ENCODE results near the gene SREBF2. TPM values are rescaled to one million over a fixed set of nuclear protein-coding genes. Genes with fewer than 3 reads are reported as not detected.

SREBF2 gene
- total RNA-seq, 2 experiments from 2014 or later: 101 to 105 TPM

DNA sequence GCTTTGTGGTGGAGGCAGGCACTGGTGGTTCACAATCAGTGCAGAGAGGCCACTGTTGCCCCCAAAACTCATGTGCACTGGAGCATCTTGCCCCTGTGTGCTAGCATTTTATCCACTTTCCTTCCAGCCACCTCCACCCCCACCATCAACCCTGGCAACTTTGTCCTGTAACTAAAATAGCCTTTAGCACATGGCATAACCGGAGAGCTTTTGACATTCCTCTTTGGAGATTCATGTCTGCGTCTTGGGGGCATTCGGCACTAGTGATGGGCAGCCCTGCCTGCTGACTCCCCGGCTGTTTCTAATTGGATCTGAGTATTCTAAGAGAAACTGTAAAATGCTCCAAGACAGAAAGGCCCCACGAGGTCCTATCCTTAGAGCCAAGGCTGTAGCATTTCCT, 66.2 kb downstream of the SREBF2 start:
- Mint-ChIP-seq H3K36me3 (ENCODE audit: low read depth) (peaks cover 47% of the 10 kb centered on the region), H3K9me3 (ENCODE audit: low read depth) (no peaks in the 10 kb centered on the region), H3K4me3 (no peak overlapping the region), H3K27ac (no peak overlapping the region), H3K27me3 (no peaks in the 10 kb centered on the region), H3K4me1 (peaks cover 3% of the 10 kb centered on the region)
- no peak for DNase-seq
- POLR2A ChIA-PET: no interaction called here
- intact Hi-C loops (cut with DNase I, micrococcal nuclease): no loop called here
- CTCF ChIA-PET: interaction anchor here (1.0 kb wide), 1 partner anchor 15 kb away, joined by 3 read pairs; no protein-coding TSS in a partner anchor
- no peak for ATAC-seq

DNA sequence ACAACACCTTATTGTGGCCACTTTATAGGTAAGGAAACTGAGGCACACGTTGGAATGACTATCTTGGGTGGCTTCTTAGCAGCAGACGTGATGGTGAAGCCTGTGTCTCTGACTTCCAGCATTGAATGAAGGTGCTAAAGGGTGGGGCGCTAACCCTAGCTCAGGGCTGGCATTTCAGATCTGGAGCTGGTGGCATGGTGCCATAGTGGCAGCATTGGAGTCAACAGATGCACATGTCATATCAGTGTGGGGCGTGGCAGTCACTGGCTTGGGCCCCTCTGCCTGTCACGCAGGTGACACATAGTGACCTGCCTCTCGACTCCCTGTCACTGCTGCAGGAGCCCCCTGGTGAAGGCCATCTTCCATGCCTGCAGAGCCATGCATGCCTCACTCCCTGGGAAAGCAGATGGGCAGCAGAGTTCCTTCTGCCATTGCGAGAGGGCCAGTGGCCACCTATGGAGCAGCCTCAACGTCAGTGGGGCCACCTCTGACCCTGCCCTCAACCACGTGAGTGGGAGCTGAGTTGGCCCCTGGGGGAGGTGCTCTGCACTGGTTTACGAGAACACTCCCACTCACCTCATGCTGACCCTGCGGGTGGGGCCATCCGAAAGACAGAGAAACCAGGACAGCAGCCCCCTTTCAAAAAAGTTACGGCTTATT, 67.2 kb downstream of the SREBF2 start:
- no peak overlapping the region for H3K4me3 Mint-ChIP-seq
- H3K4me1 Mint-ChIP-seq: peaks cover 3% of the 10 kb centered on the region
- intact Hi-C loops (cut with DNase I, micrococcal nuclease): no loop called here
- DNase-seq (no peak), ATAC-seq (no peak)
- no peak overlapping the region for H3K27ac Mint-ChIP-seq
- ChIA-PET CTCF (interaction anchor here (1.5 kb wide), 1 partner anchor 9 kb away, joined by 4 read pairs; no protein-coding TSS in a partner anchor), POLR2A (no interaction called here)
- H3K36me3 Mint-ChIP-seq (ENCODE audit: low read depth): peaks cover 45% of the 10 kb centered on the region
- H3K9me3 Mint-ChIP-seq (ENCODE audit: low read depth): no peaks in the 10 kb centered on the region
- H3K27me3 Mint-ChIP-seq: no peaks in the 10 kb centered on the region

DNA sequence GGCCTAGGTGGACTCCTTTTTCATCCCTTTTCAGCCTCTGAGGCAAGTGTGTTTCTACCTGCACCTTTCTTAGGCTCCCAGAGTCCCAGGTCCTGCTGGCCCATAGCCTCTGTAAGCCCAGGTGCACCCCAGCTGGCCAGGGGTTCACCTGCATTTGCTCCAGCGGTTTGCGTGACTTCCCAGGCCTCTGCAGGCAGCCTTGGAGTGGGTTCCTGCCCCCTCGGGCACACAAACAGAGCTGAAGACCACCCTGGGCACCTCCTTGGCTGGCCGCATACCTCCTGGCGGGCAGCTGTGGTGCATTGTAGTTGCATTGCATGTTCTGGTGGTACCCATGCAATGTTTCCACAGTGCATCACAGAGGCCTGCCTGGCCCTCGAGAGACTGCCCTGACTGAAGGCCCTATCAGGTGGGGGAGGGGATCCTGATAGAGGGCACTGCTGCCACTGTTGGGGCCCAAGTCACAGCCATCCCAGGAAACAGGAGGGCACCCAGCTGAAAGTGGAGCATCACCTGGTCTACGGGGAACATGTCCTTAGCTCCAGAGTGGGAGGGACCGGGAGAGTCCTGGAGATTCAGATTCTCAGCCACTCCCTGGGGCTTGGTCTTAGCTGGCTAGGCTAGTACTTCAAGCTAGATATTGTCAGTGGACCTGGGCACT, 67.9 kb downstream of the SREBF2 start:
- H3K27me3 Mint-ChIP-seq: no peaks in the 10 kb centered on the region
- POLR2A ChIA-PET: interaction anchor here (0.6 kb wide), 1 partner anchor 287 kb away, joined by 3 read pairs; no protein-coding TSS in a partner anchor
- H3K36me3 Mint-ChIP-seq (ENCODE audit: low read depth): peaks cover 49% of the 10 kb centered on the region
- DNase-seq: no peak
- CTCF ChIA-PET: interaction anchor here (1.5 kb wide), 1 partner anchor 9 kb away, joined by 4 read pairs; no protein-coding TSS in a partner anchor
- no peak overlapping the region for H3K4me3 Mint-ChIP-seq
- no peak for ATAC-seq
- no peak overlapping the region for H3K27ac Mint-ChIP-seq
- peaks cover 3% of the 10 kb centered on the region for H3K4me1 Mint-ChIP-seq
- no peaks in the 10 kb centered on the region for H3K9me3 Mint-ChIP-seq (ENCODE audit: low read depth)
- intact Hi-C loops (cut with DNase I, micrococcal nuclease): no loop called here

DNA sequence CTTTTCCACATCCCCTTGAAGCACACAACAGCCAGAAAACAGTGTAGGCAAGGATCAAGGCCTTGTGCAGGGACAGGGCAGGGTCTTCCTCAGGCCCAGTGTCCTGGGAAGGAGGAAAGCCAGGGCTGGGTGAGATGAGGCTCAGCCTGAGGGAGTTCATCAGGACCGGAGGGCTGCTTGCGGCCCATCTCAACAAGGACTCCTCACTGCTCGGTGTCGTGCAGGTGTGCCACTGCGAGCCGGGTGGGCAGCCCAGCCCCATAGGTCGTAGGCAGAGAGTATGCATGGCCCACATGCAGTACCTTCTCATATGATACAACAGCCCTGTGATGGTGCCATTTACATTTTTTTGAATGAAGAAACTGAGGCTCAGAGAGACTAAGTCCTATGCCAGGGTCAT, 69.1 kb downstream of the SREBF2 start:
- Mint-ChIP-seq H3K4me3 (no peak overlapping the region), H3K9me3 (ENCODE audit: low read depth) (no peaks in the 10 kb centered on the region), H3K4me1 (peaks cover 2% of the 10 kb centered on the region), H3K27me3 (no peaks in the 10 kb centered on the region), H3K27ac (no peak overlapping the region), H3K36me3 (ENCODE audit: low read depth) (peaks cover 45% of the 10 kb centered on the region)
- intact Hi-C loops (cut with DNase I, micrococcal nuclease): no loop called here
- ChIA-PET CTCF (interaction anchor here (1.1 to 1.5 kb wide), 2 partner anchors 11 to 16 kb away, joined by 3 to 4 read pairs; no protein-coding TSS in a partner anchor), POLR2A (no interaction called here)
- ATAC-seq: no peak
- no peak for DNase-seq

DNA sequence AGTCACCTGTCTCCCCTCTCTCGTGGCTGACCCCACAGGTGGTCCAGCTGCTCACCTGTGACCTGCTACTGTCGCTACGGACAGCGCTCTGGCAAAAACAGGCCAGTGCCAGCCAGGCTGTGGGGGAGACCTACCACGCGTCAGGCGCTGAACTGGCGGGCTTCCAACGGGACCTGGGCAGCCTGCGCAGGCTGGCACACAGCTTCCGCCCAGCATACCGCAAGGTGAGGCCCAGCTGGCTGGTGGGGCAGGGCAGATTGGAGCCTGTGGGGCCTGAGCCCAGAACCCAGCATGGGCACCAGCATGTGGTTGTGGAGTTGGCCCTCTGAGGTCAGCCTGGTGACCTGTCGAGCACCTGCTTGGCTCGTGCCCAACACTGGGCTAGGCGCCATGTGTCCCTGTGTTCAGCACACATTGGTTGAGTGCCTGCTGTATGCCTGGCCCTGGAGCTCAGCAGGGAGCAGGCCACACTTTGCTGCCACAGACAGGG, 70.1 kb downstream of the SREBF2 start:
- POLR2A ChIA-PET: interaction anchor here (0.8 kb wide), 1 partner anchor 10 kb away, joined by 3 read pairs; no protein-coding TSS in a partner anchor
- CTCF ChIA-PET: interaction anchor here (1.1 kb wide), 1 partner anchor 17 kb away, joined by 3 read pairs; no protein-coding TSS in a partner anchor

DNA sequence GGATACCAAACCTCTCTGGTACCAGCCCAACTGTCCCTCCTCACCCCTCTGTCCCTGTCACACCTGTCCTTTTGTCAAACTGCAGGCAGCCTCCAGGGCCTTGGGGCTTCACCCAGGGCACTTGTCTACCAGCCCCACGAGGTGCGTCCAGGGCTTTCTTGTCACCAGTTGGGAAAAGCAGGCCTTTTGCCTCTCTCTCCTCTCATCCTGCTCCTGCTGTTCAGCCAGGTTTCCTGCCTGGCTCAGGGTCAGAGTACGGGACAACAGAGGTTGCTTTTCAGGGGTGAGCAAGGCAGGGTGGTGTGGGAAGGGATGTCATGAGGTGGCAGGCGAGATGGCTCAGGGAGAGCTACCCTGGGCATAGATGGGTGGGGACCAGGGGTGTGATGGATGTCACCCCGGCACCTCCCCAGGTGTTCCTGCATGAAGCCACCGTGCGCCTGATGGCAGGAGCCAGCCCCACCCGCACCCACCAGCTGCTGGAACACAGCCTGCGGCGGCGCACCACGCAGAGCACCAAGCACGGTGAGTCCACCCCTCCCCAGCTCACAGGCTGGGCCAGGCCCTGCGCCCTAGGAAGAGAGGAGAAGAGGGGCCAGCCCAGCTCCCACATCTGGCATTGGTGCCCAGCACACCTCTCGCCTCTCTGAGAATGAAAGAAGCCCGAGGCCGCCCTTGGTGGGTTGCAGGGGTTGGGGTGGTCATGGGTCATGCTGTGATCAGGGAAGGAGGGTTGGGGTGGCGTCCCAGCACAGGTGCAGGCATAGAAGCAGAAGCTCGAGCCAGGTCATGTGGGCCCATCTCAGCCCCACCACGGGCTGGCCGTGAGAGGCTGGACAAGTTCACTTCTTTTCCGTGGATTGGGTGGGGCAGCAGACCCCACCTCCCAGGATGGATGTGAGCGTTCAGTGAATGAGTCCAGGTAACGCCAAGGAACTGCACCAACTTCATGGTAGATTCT, 71.8 kb downstream of the SREBF2 start:
- Mint-ChIP-seq H3K27me3 (peaks cover 2% of the 10 kb centered on the region), H3K36me3 (ENCODE audit: low read depth) (peaks cover 28% of the 10 kb centered on the region), H3K4me3 (no peak overlapping the region), H3K4me1 (peaks cover 19% of the 10 kb centered on the region), H3K27ac (no peak overlapping the region), H3K9me3 (ENCODE audit: low read depth) (no peaks in the 10 kb centered on the region)
- ChIA-PET CTCF (interaction anchor here (0.6 kb wide), 1 partner anchor 111 kb away, joined by 4 read pairs; no protein-coding TSS in a partner anchor), POLR2A (no interaction called here)
- DNase-seq (no peak), ATAC-seq (no peak)
- intact Hi-C loops (cut with DNase I, micrococcal nuclease): no loop called here

More for the DNA sequence above, 70.1 kb downstream of the SREBF2 start:
- Mint-ChIP-seq H3K4me1 (peaks cover 5% of the 10 kb centered on the region), H3K36me3 (ENCODE audit: low read depth) (peaks cover 35% of the 10 kb centered on the region), H3K27ac (no peak overlapping the region), H3K4me3 (no peak overlapping the region), H3K9me3 (ENCODE audit: low read depth) (no peaks in the 10 kb centered on the region), H3K27me3 (no peaks in the 10 kb centered on the region)
- no peak for ATAC-seq
- DNase-seq: no peak
- intact Hi-C loops (cut with DNase I, micrococcal nuclease): no loop called here

DNA sequence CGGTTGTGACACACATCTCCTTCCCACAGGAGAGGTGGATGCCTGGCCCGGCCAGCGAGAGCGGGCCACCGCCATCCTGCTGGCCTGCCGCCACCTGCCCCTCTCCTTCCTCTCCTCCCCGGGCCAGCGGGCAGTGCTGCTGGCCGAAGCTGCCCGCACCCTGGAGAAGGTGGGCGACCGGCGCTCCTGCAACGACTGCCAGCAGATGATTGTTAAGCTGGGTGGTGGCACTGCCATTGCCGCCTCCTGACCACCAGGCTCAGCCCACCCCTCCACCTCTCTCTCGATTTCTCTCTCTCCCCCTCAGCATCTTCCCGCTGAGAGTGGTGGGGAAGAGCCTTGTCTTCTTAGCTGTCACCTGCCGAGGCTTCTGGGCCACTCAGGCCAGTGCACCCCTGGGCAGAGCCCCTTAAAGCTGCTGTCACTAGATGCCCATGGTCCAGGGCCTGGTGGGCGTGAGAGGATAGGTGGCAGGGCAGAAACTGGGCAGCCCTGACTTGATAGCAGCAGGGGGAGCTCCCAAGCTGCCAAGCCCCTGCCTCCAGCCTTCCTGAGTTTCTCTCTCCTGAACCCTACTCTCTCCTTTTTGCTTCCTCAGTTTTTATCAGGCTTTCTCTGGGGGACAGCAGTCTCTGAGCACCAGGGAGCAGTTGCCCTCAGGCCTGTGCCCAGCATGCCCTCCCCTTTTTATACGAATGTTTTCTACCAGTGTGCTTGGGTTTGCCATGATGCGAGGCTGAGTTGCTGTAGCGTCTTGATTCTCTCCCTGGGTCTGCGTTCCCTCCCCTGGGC, 72.7 kb downstream of the SREBF2 start:
- DNase-seq (no peak), ATAC-seq (no peak)
- no peak overlapping the region for H3K4me3 Mint-ChIP-seq
- CTCF ChIA-PET: no interaction called here
- H3K4me1 Mint-ChIP-seq: peaks cover 19% of the 10 kb centered on the region
- H3K27me3 Mint-ChIP-seq: peaks cover 2% of the 10 kb centered on the region
- no peaks in the 10 kb centered on the region for H3K9me3 Mint-ChIP-seq (ENCODE audit: low read depth)
- H3K27ac Mint-ChIP-seq: no peak overlapping the region
- H3K36me3 Mint-ChIP-seq (ENCODE audit: low read depth): peaks cover 22% of the 10 kb centered on the region
- POLR2A ChIA-PET: interaction anchor here (0.7 kb wide), 1 partner anchor 43 kb away, joined by 4 read pairs; no protein-coding TSS in a partner anchor
- intact Hi-C loops (cut with DNase I, micrococcal nuclease): no loop called here

DNA sequence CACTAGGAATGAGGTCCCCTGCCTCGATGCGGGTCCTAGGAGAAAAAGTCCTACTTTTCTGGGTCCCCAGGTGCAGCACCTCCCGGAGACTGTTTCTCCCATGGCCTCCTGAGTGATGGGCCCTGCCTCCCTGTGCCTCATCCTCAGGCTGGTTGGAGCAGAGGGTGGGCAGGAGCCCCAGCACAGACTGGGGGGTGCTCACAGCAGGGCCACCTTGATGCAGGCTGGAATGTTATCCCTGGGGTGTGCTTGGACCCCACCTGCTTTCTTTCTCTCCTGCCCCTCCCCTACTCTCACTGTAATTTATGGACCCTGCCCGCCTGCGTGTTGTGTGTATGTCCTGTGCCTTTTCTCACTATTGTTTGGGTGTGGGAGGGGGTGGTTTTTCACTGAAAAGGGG, 73.9 kb downstream of the SREBF2 start:
- Mint-ChIP-seq H3K4me3 (no peak overlapping the region), H3K36me3 (ENCODE audit: low read depth) (peaks cover 19% of the 10 kb centered on the region), H3K27ac (no peak overlapping the region), H3K4me1 (peaks cover 24% of the 10 kb centered on the region), H3K27me3 (peaks cover 9% of the 10 kb centered on the region), H3K9me3 (ENCODE audit: low read depth) (no peaks in the 10 kb centered on the region)
- intact Hi-C loops (cut with DNase I, micrococcal nuclease): no loop called here
- CTCF ChIA-PET: no interaction called here
- DNase-seq: no peak
- POLR2A ChIA-PET: interaction anchor here (2.0 kb wide), 1 partner anchor 45 kb away, joined by 6 read pairs; no protein-coding TSS in a partner anchor
- no peak for ATAC-seq

DNA sequence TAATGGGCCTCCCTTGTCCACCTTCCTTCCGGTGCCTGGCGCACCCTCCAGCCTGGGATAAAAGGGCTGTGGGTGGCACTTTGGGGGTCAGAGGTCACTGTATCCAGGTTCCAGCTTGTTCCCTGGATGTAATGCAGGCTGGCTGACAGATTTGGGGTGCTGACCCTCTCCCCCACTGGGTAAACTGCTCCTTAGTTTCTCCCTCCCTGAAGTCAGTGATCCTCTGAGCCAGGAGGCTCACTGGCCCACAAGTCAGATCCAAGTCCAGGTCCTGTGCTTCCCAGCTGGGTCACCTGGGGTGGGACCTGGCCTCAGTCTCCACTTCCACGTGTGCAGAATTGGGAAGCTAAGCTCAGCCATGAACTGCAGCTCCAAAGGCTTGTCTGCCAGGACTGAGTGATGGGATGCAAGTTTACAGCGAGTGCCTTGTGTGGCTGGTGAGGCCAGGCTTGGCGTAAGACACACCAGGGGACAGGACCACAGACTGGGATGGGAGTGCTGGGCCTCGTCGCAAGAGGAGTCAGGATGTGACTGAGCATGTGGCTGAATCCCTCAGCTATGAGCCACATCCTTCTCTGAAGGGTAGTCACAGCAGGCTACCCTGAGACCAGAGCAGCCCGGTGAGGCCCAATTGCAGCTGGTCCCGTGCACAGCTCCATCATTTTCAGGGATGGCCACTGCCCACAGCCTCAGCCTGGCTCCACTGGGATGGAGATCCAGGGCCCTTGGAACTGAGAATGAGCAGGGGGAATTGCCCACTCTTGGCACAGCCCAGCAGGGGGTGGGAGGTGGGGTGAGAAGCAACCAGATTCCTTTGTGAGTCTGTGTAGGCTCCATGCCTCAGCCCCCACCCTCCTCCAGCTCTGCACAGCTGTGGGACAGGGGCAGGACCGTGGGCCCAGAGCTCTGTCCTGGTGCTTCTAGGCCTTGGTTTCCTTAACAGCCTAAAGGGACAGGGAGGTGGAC, 74.8 kb downstream of the SREBF2 start:
- intact Hi-C loops (cut with DNase I, micrococcal nuclease): no loop called here
- Mint-ChIP-seq H3K36me3 (ENCODE audit: low read depth) (peaks cover 15% of the 10 kb centered on the region), H3K9me3 (ENCODE audit: low read depth) (no peaks in the 10 kb centered on the region), H3K4me3 (no peak overlapping the region), H3K27ac (peak overlapping the region; percentile 2), H3K4me1 (peaks cover 25% of the 10 kb centered on the region), H3K27me3 (peaks cover 18% of the 10 kb centered on the region)
- ATAC-seq (peak; percentile 16), DNase-seq (no peak)
- ChIA-PET CTCF (interaction anchor here (0.6 to 2.2 kb wide), 4 partner anchors 18 to 210 kb away, joined by 3 to 8 read pairs (median 5); no protein-coding TSS in a partner anchor), POLR2A (interaction anchor here (0.5 to 2.0 kb wide), 4 partner anchors 18 to 185 kb away, joined by 3 to 7 read pairs (median 6); no protein-coding TSS in a partner anchor)
